Endothelial cell of umbilical vein (primary cell): ENCODE data around the gene IRF8. TPM values are rescaled to one million over a fixed set of nuclear protein-coding genes. Genes with fewer than 3 reads are reported as not detected.

Experiments used
- BruUV-seq: library from RNA; stranded (reverse); fragments of 400-500 nt; replicated peaks from 2 replicates; lab custom pipeline; 2021; lab: Mats Ljungman, UMichigan
- CTCF ChIA-PET: fragments of 300-600, 350-600 bp; sonication (Branson Sonifier 250); formaldehyde crosslinking; loops from one replicate; lab custom pipeline; 2021; ENCODE audit warnings: antibody characterized with exemption, inconsistent platforms; lab: Charles Lee
- POLR2A ChIA-PET: fragments of 300-600, 350-600 bp; sonication (Branson Sonifier 250); formaldehyde crosslinking; loops from one replicate; lab custom pipeline; 2021; ENCODE audit warnings: antibody characterized with exemption, inconsistent platforms; lab: Charles Lee
- DNase-seq: peaks from one replicate; pipeline ENCODE4 v3.0.0-alpha.2; 2011; ENCODE audit warnings: low read depth, low spot score
- FAIRE-seq: peaks from 2 replicates; lab custom pipeline; 2011; peaks lifted over from hg19 to GRCh38; lab: Jason Lieb, UNC
- H2AFZ ChIP-seq: 2 replicates; pipeline ENCODE4 v1.6.0; 2012; ENCODE audit warnings: low read depth, low read length, control low read depth, inconsistent platforms
- H3K27ac ChIP-seq: 2 replicates; pipeline ENCODE4 v1.5.1; 2011; ENCODE audit warnings: low read depth, mild to moderate bottlenecking, control low read depth, low read length, moderate library complexity; ENCODE audit not compliant: insufficient read depth
- H3K27me3 ChIP-seq, 2 experiments: 2 replicates each; pipeline versions ENCODE4 v1.6.0 to v1.6.1; 2011; ENCODE audit warnings: low read length in 2 of 2, mixed read lengths in 1 of 2; ENCODE audit not compliant: control insufficient read depth in 2 of 2, insufficient read depth in 2 of 2
- H3K36me3 ChIP-seq, 2 experiments: 2 replicates in 1 of 2; 3 replicates in 1 of 2; pipeline ENCODE4 v1.5.1; 2011; ENCODE audit warnings: low read length in 2 of 2, mild to moderate bottlenecking in 1 of 2, moderate library complexity in 1 of 2; ENCODE audit not compliant: control insufficient read depth in 2 of 2, insufficient read depth in 2 of 2; ENCODE audit errors: extremely low read depth in 1 of 2
- H3K4me1 ChIP-seq: 3 replicates; pipeline ENCODE4 v1.5.1; 2011; ENCODE audit warnings: mild to moderate bottlenecking, low read length; ENCODE audit not compliant: control insufficient read depth, insufficient read depth; ENCODE audit errors: extremely low read depth
- H3K4me2 ChIP-seq: 2 replicates; pipeline ENCODE4 v1.6.1; 2011; ENCODE audit warnings: low read length, control low read depth, mixed read lengths; ENCODE audit not compliant: insufficient read depth
- H3K4me3 ChIP-seq, 3 experiments: fragments of 200-600 bp in 1 of 3; sonication (generic), shearing (Covaris generic) in 1 of 3; replicated peaks in 1 of 3; 2 replicates each; pipeline ENCODE4 v1.5.1; 2011 to 2016; ENCODE audit warnings: control low read depth in 3 of 3, low read length in 3 of 3, mild to moderate bottlenecking in 2 of 3, inconsistent platforms in 1 of 3, low read depth in 1 of 3, moderate library complexity in 1 of 3; ENCODE audit not compliant: insufficient read depth in 1 of 3
- H3K79me2 ChIP-seq: 2 replicates; pipeline ENCODE4 v1.6.0; 2012; ENCODE audit warnings: low read length, inconsistent platforms; ENCODE audit not compliant: control insufficient read depth, insufficient read depth
- H3K9ac ChIP-seq: replicated peaks from 2 replicates; pipeline ENCODE3; 2011; ENCODE audit warnings: low read length, control low read depth; ENCODE audit not compliant: insufficient read depth; ENCODE audit errors: extremely low read depth
- H3K9me1 ChIP-seq: replicated peaks from 3 replicates; pipeline ENCODE4 v1.6.0; 2011; ENCODE audit warnings: mild to moderate bottlenecking, low read length; ENCODE audit not compliant: control insufficient read depth, insufficient read depth; ENCODE audit errors: extremely low read depth
- H3K9me3 ChIP-seq: replicated peaks from 2 replicates; pipeline ENCODE4 v1.5.1; 2012; ENCODE audit warnings: low read length, inconsistent platforms; ENCODE audit not compliant: control insufficient read depth, insufficient read depth
- H4K20me1 ChIP-seq: replicated peaks from 2 replicates; pipeline ENCODE3; 2011; ENCODE audit warnings: mild to moderate bottlenecking, low read length; ENCODE audit not compliant: control insufficient read depth, insufficient read depth; ENCODE audit errors: extremely low read depth
- EZH2 ChIP-seq: IDR thresholded peaks from 2 replicates; pipeline ENCODE4 v1.6.1; 2012; ENCODE audit warnings: borderline replicate concordance, low read depth, mild to moderate bottlenecking, moderate library complexity, low read length, inconsistent platforms; ENCODE audit not compliant: severe bottlenecking
- FOS ChIP-seq: IDR thresholded peaks from 2 replicates; pipeline ENCODE4 v1.6.1; 2011; ENCODE audit warnings: mild to moderate bottlenecking, low read length, moderate library complexity, borderline replicate concordance; ENCODE audit not compliant: insufficient read depth
- JUN ChIP-seq: IDR thresholded peaks from 2 replicates; pipeline ENCODE4 v1.6.1; 2011; ENCODE audit warnings: borderline replicate concordance, low read depth; ENCODE audit not compliant: insufficient read length, insufficient read depth
- MAX ChIP-seq: IDR thresholded peaks from 2 replicates; pipeline ENCODE4 v1.6.1; 2011; ENCODE audit not compliant: insufficient read depth, insufficient read length
- MYC ChIP-seq: IDR thresholded peaks from one replicate; pipeline ENCODE4 v1.6.1; 2011; ENCODE audit warnings: mild to moderate bottlenecking, low read depth, low read length
- POLR2A ChIP-seq: IDR thresholded peaks from 2 replicates; pipeline ENCODE4 v1.6.1; 2012; ENCODE audit warnings: low read depth, mild to moderate bottlenecking, control low read depth, low read length
- POLR2AphosphoS5 ChIP-seq: IDR thresholded peaks from 2 replicates; pipeline ENCODE4 v1.6.1; 2012; ENCODE audit warnings: low read depth, mild to moderate bottlenecking, control low read depth, low read length, moderate library complexity; ENCODE audit not compliant: insufficient read depth
- dilution Hi-C: fragments of 300-500 bp; cut with MboI; formaldehyde crosslinking; loops from one replicate; pipeline ENCODE4 v1.15.0; 2019; ENCODE audit warnings: low sequenced_read_pairs; ENCODE audit not compliant: extremely low pct_ligation_motif_present
- intact Hi-C: fragments of 100-400 bp; cut with micrococcal nuclease; formaldehyde crosslinking; loops from one replicate; pipeline ENCODE4 v1.10.0; 2022
- polyA plus RNA-seq, 4 experiments: library from polyadenylated mRNA; depleted of rRNA in 3 of 4; stranded (reverse) in 3 of 4; unstranded in 1 of 4; fragments of >200 nt; gene quantifications; 2 replicates each; pipeline versions ENCODE4 v1.2.1 to v1.2.3, GENCODE V29; 2011 to 2012; ENCODE audit warnings: missing spikeins in 1 of 4
- total RNA-seq: library from RNA; stranded (reverse); gene quantifications from 2 replicates; pipeline ENCODE4 v1.2.3, GENCODE V29; 2021
- TF ChIP-seq, protein P1 (sequence below), 2 donors: IDR thresholded peaks; 1 replicate in 1 of 2; 2 replicates in 1 of 2; pipeline ENCODE4 v1.5.1; 2011; ENCODE audit warnings: low read length in 2 of 2, mild to moderate bottlenecking in 2 of 2, moderate library complexity in 2 of 2, control low read depth in 1 of 2, inconsistent platforms in 1 of 2, low read depth in 1 of 2; ENCODE audit not compliant: insufficient read depth in 1 of 2; ENCODE audit errors: extremely low read depth in 1 of 2

Gene IRF8
- total and polyA plus RNA-seq, 2 donors (not counting 3 experiments of a cell fraction or from before 2014, with no cell fraction given) = not detected

DNA sequence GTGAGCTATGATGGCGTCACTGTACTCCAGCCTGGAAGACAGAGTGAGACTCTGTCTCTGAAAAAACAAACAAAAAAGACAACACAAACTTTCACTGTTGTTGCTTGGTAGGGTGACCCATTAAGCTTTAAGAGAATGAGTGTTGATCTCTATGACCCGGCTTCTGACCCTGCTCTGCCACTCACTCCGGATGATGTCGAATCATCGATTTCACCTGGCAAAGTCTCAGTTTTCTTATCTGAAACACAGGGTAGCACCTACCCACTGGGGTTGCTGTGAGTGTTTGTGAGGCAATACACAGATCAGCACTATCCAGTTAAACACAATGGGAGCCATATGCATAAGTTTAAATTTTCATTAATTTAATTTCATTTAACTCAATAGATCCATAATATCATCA lies 20.6 kb upstream of the IRF8 start:
- FAIRE-seq (no peak), DNase-seq (no peak)
- H3K9me1 ChIP-seq = no peaks in the 10 kb centered on the region
- dilution Hi-C loops = no loop called here
- TF ChIP-seq MYC (no peak), POLR2A (no peak), POLR2AphosphoS5 (no peak), EZH2 (no peak), FOS (no peak), JUN (no peak), MAX (no peak)
- TF ChIP-seq, protein P1, sequence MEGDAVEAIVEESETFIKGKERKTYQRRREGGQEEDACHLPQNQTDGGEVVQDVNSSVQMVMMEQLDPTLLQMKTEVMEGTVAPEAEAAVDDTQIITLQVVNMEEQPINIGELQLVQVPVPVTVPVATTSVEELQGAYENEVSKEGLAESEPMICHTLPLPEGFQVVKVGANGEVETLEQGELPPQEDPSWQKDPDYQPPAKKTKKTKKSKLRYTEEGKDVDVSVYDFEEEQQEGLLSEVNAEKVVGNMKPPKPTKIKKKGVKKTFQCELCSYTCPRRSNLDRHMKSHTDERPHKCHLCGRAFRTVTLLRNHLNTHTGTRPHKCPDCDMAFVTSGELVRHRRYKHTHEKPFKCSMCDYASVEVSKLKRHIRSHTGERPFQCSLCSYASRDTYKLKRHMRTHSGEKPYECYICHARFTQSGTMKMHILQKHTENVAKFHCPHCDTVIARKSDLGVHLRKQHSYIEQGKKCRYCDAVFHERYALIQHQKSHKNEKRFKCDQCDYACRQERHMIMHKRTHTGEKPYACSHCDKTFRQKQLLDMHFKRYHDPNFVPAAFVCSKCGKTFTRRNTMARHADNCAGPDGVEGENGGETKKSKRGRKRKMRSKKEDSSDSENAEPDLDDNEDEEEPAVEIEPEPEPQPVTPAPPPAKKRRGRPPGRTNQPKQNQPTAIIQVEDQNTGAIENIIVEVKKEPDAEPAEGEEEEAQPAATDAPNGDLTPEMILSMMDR (IDR thresholded peaks at IDR 0.05; ENCODE audit: extremely low read depth in 1 of 2, insufficient read depth in 1 of 2, low read depth in 1 of 2, low read length in 2 of 2) = no peak
- no peaks in the 10 kb centered on the region for H3K79me2 ChIP-seq
- no peak overlapping the region for H2AFZ ChIP-seq
- BruUV-seq = no TSS peak
- peaks cover 3% of the 10 kb centered on the region for H3K4me1 ChIP-seq
- ChIA-PET CTCF (interaction anchor here (1.0 to 2.1 kb wide), 8 partner anchors 8 to 137 kb away, joined by 3 to 17 read pairs (median 4); no protein-coding TSS in a partner anchor), POLR2A (no interaction called here)
- peaks cover 3 to 17% of the 10 kb centered on the region in 2 experiments for H3K27me3 ChIP-seq
- no peak overlapping the region for H3K4me3 ChIP-seq
- no peak overlapping the region for H3K27ac ChIP-seq
- H3K9me3 ChIP-seq = no peaks in the 10 kb centered on the region
- no peak overlapping the region for H3K4me2 ChIP-seq
- intact Hi-C loops = loop anchor here (2.0 kb wide), 2 partner anchors 58 to 108 kb away; no protein-coding TSS in a partner anchor
- no peaks in the 10 kb centered on the region for H4K20me1 ChIP-seq
- no peak overlapping the region for H3K9ac ChIP-seq
- H3K36me3 ChIP-seq = no peaks in the 10 kb centered on the region
